Choroid plexus epithelial cell (primary cell): ENCODE measurements around the gene VWA2.

Experiments used
- DNase-seq: peaks from one replicate; pipeline ENCODE4 v3.0.0-alpha.2; 2010; ENCODE audit warnings: low read depth
- H3K4me3 ChIP-seq: 2 replicates; pipeline ENCODE4 v1.5.1; 2011; ENCODE audit warnings: low read depth, mild to moderate bottlenecking, control low read depth, low read length, moderate library complexity
- TF ChIP-seq, protein P1 (sequence below): conservative IDR thresholded peaks from 2 replicates; pipeline ENCODE4 v1.5.1; 2011; ENCODE audit warnings: low read depth, mild to moderate bottlenecking, control low read depth, inconsistent platforms, low read length, moderate library complexity

The VWA2 gene

DNA sequence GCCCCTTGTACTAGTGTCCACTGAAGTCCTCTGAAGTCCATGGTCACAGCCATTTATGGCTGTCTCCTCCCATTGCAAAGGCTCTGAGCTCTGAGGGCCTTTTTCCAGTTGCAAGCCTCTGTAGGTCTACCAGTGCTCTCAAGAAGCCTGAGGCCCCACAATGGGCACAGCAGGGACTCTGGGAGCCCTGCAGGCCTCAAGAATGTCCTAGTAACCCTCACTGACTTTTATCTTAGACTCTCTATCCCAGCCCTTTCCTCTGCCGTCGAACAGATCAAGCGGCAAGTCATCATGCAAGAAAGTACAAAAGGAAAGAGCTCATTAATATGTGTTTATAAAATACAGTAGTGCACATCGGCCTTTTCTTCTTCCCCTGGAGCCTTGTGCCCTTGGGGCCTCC, 23.4 kb downstream of the VWA2 start:
- DNase-seq = no peak
- TF ChIP-seq, protein P1, sequence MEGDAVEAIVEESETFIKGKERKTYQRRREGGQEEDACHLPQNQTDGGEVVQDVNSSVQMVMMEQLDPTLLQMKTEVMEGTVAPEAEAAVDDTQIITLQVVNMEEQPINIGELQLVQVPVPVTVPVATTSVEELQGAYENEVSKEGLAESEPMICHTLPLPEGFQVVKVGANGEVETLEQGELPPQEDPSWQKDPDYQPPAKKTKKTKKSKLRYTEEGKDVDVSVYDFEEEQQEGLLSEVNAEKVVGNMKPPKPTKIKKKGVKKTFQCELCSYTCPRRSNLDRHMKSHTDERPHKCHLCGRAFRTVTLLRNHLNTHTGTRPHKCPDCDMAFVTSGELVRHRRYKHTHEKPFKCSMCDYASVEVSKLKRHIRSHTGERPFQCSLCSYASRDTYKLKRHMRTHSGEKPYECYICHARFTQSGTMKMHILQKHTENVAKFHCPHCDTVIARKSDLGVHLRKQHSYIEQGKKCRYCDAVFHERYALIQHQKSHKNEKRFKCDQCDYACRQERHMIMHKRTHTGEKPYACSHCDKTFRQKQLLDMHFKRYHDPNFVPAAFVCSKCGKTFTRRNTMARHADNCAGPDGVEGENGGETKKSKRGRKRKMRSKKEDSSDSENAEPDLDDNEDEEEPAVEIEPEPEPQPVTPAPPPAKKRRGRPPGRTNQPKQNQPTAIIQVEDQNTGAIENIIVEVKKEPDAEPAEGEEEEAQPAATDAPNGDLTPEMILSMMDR = no peak

GRCh38 chr10:114265392-114266053, 26.5 kb downstream of the VWA2 start:
- TF ChIP-seq, protein P1 = no peak
- DNase-seq = no peak

More for the DNA sequence above, 23.4 kb downstream of the VWA2 start:
- H3K4me3 ChIP-seq = no peak overlapping the region

GRCh38 chr10:114266521-114266920, 27.5 kb downstream of the VWA2 start:
- TF ChIP-seq, protein P1 = no peak
- peak; percentile 80 for DNase-seq
- H3K4me3 ChIP-seq = no peak overlapping the region

More at GRCh38 chr10:114265392-114266053, 26.5 kb downstream of the VWA2 start:
- H3K4me3 ChIP-seq = no peak overlapping the region

DNA sequence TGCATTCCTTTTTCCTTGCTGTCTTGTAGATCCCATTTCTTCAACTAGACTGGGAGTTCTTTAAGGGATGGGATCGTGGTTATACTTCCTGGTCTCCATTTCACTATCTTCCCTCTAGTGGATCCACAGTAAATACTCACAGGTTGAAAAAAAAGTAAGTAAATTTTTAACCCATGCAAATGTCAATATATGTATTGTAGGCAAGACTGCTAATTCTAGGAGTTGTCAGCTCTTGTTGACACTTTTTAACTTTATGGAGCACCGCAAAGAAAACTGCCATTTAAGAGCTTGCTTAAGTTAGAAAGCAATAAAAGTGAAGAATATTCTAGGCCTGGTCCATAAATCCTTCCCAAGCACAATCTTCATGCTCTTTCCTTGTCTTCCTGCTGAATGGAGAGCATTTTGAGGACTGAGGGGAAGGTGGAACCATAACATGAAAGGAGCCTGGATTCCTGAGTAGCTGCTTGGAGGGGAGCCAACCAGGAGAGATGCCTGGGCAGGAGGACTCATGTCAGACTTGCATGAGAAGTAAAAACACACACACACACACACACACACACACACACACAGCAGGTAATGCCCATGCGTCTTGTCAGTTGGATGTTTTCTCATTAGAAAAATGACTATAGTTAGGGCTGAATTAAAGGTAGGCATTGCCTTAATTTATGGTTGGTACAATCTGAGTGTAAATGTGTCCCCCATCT, 32.2 kb downstream of the VWA2 start:
- H3K4me3 ChIP-seq = no peak overlapping the region
- DNase-seq = peak; percentile 60
- TF ChIP-seq, protein P1 = no peak

DNA sequence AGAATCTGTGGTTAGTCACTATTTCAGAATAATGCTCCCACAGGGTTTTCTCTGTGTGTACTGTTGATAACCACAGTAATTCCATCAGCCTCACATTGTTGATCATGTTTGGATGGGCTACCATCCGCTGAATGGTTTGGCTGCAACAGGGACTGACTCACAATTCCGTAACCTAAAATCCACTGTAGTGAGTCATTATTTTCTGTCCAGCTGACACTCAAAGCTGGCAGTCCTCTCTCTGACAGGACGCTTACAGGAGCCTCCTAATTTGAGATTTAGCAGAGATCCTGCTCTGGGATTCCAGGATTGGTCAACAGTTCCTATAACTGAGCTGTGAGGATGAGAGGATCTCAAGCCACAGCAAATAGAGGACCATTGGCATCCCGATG, 32.7 kb downstream of the VWA2 start:
- TF ChIP-seq, protein P1 = no peak
- DNase-seq = peak; percentile 95
- H3K4me3 ChIP-seq = no peak overlapping the region

DNA sequence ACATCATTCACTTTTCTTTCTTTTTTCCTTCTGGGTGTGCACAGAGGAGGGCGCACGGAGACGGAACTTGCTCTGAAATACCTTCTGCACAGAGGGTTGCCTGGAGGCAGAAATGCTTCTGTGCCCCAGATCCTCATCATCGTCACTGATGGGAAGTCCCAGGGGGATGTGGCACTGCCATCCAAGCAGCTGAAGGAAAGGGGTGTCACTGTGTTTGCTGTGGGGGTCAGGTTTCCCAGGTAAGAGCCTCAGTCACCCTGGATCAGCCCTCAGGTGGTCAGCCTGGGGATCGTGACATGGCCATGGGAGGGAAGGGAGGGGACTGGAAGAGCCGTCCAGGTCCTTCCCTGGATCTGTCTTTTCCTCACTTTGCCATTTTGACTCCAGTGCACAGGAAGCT, 33.6 kb downstream of the VWA2 start:
- H3K4me3 ChIP-seq = no peak overlapping the region
- no peak for DNase-seq
- TF ChIP-seq, protein P1 = no peak
